ENCODE results near the gene GSDMA.

DNA sequence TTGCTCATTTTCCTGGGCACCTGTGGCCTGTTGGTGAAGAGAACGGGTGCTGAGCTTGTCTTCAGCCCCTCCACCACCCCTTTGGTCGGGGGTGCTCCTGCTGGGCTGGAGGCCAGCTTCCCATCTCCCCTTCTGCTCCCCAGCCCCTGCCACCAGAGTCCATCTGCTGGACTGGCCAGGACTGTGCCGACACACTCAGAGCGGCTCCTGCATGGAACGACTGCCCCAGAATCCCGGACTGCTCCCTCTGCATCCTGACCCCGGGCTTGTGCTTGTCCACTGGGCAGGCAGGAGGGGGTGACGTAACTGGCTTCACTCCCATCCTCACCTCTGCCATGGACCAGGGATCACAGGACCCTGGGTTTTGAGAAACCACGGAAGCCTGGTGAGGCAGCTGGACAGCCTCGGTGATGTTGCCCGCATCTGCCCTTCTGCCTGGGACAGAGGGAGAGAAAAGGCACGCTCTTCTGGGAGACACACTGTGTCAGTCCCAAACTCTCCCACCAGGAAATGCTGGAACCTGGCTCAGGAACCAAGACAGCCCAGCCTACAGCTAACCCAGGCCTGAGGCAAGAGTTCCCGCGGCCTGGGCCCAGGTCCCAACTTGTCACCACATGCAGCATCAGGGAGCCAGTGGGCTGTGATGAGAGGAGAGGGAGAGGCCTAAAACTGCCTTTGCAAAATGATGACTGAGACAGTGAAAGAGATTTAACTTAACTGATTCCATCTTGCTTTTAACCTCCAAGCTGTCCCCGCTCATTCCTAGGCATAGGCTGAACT is 16.1 kb upstream of the GSDMA start:
- TF ChIP-seq, protein P1, sequence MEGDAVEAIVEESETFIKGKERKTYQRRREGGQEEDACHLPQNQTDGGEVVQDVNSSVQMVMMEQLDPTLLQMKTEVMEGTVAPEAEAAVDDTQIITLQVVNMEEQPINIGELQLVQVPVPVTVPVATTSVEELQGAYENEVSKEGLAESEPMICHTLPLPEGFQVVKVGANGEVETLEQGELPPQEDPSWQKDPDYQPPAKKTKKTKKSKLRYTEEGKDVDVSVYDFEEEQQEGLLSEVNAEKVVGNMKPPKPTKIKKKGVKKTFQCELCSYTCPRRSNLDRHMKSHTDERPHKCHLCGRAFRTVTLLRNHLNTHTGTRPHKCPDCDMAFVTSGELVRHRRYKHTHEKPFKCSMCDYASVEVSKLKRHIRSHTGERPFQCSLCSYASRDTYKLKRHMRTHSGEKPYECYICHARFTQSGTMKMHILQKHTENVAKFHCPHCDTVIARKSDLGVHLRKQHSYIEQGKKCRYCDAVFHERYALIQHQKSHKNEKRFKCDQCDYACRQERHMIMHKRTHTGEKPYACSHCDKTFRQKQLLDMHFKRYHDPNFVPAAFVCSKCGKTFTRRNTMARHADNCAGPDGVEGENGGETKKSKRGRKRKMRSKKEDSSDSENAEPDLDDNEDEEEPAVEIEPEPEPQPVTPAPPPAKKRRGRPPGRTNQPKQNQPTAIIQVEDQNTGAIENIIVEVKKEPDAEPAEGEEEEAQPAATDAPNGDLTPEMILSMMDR (IDR thresholded peaks at IDR 0.05; ENCODE audit: low read depth, low read length, poor library complexity, severe bottlenecking): no peak
- TF ChIP-seq EZH2phosphoT487 (IDR thresholded peaks at IDR 0.05; ENCODE audit: borderline replicate concordance, low read length): no peak
